ENCODE results near the gene DYDC1.

- TF ChIP-seq CTCF (IDR thresholded peaks at IDR 0.05) (no peak), POLR2A (IDR thresholded peaks at IDR 0.05) (no peak)
Measured at GRCh38 chr10:80319725-80320290, 36.7 kb downstream of the DYDC1 start.
